PC-9 (cell line): ENCODE results near the gene FGF13. TPM values are rescaled to one million over a fixed set of nuclear protein-coding genes. Genes with fewer than 3 reads are reported as not detected.

Experiments used
- Bru-seq: library from RNA; stranded (reverse); fragments of 400-500 nt; gene quantifications from one replicate; lab custom pipeline; 2021; lab: Mats Ljungman, UMichigan
- BruChase-seq, 2 experiments: library from RNA; stranded (reverse); fragments of 400-500 nt; gene quantifications; one replicate each; lab custom pipeline; 2021; lab: Mats Ljungman, UMichigan
- BruUV-seq: library from RNA; stranded (reverse); fragments of 400-500 nt; replicated peaks from 2 replicates; lab custom pipeline; 2021; lab: Mats Ljungman, UMichigan
- CTCF ChIA-PET: fragments of 300-600 bp; sonication (Branson Sonifier 250); formaldehyde crosslinking; loops from one replicate; lab custom pipeline; 2022; ENCODE audit warnings: antibody characterized with exemption; lab: Charles Lee
- POLR2A ChIA-PET: fragments of 300-600 bp; sonication (Branson Sonifier 250); formaldehyde crosslinking; loops from one replicate; lab custom pipeline; 2022; ENCODE audit warnings: antibody characterized with exemption; ENCODE audit not compliant: unreplicated experiment; lab: Charles Lee
- DNase-seq, 2 experiments: peaks; one replicate each; pipeline versions ENCODE4 v3.0.0 to v3.0.0-alpha.2; 2015 to 2022; ENCODE audit warnings: mixed read lengths in 1 of 2
- H2AFZ ChIP-seq: fragments of 200-600 bp; sonication (generic); 2 replicates; pipeline ENCODE4 v1.8.1; 2017; ENCODE audit warnings: antibody characterized with exemption
- H3F3A ChIP-seq: fragments of 200-600 bp; sonication (generic); 2 replicates; pipeline ENCODE4 v1.8.1; 2017; ENCODE audit warnings: antibody characterized with exemption, mild to moderate bottlenecking, low read depth; ENCODE audit not compliant: insufficient read depth
- H3K27ac ChIP-seq: fragments of 200-600 bp; sonication (generic); 2 replicates; pipeline ENCODE4 v1.6.1; 2016; ENCODE audit warnings: mixed run types
- H3K27me3 ChIP-seq: fragments of 200-600 bp; sonication (generic); 2 replicates; pipeline ENCODE4 v1.6.1; 2016; ENCODE audit warnings: low read depth, mixed run types; ENCODE audit not compliant: insufficient read depth
- H3K36me3 ChIP-seq: fragments of 200-600 bp; sonication (generic); 2 replicates; pipeline ENCODE4 v1.6.1; 2016; ENCODE audit warnings: low read depth, mixed run types
- H3K4me1 ChIP-seq: fragments of 200-600 bp; sonication (generic); replicated peaks from 2 replicates; pipeline ENCODE4 v1.6.1; 2016; ENCODE audit warnings: mixed run types; ENCODE audit not compliant: insufficient read depth
- H3K4me2 ChIP-seq: fragments of 200-600 bp; sonication (generic); 2 replicates; pipeline ENCODE4 v1.6.1; 2017; ENCODE audit warnings: mixed run types
- H3K4me3 ChIP-seq: fragments of 200-600 bp; sonication (generic); 2 replicates; pipeline ENCODE4 v1.6.1; 2016; ENCODE audit warnings: mixed run types
- H3K79me2 ChIP-seq: fragments of 200-600 bp; sonication (generic); 2 replicates; pipeline ENCODE4 v1.6.1; 2017; ENCODE audit warnings: low read depth, mixed run types
- H3K9me2 ChIP-seq: fragments of 200-600 bp; sonication (generic); 2 replicates; pipeline ENCODE4 v1.8.1; 2017; ENCODE audit warnings: mild to moderate bottlenecking; ENCODE audit not compliant: insufficient read depth
- H3K9me3 ChIP-seq: fragments of 200-600 bp; sonication (generic); 2 replicates; pipeline ENCODE4 v1.8.1; 2016; ENCODE audit warnings: low read depth; ENCODE audit not compliant: insufficient read depth
- H4K20me1 ChIP-seq: fragments of 200-600 bp; sonication (generic); 2 replicates; pipeline ENCODE4 v1.8.1; 2017; ENCODE audit not compliant: insufficient read depth
- EZH2 ChIP-seq: fragments of 200-600 bp; sonication (generic); IDR thresholded peaks from 2 replicates; pipeline ENCODE4 v1.8.0; 2017; ENCODE audit warnings: antibody characterized with exemption, low read depth
- intact Hi-C: fragments of 100-400 bp; cut with micrococcal nuclease; formaldehyde crosslinking; loops from one replicate; pipeline ENCODE4 v1.10.0; 2022; ENCODE audit not compliant: unreplicated experiment
- long read RNA-seq: library from polyadenylated mRNA; stranded (forward); transcript quantifications from one replicate; pipeline ENCODE4 v2.0.0, GENCODE V29; 2022
- total RNA-seq: library from RNA; stranded (reverse); gene quantifications from 2 replicates; pipeline ENCODE4 v1.2.3, GENCODE V29; 2021
- TF ChIP-seq, protein P1 (sequence below): fragments of 200-600 bp; sonication (generic); conservative IDR thresholded peaks from 2 replicates; pipeline ENCODE4 v1.6.1; 2017; ENCODE audit warnings: mixed run types, antibody characterized with exemption, mild to moderate bottlenecking, moderate library complexity

The FGF13 gene
- 0.50 and 0.90 TPM in 2 replicates for total RNA-seq
- percentile 17 among the genes with signal in this experiment for Bru-seq, nascent RNA
- BruChase-seq, experiment 1, labeled RNA remaining after a 2-hour chase, result percentile 24 among the genes with signal in this experiment
- percentile 14 among the genes with signal in this experiment for BruChase-seq, experiment 2, labeled RNA remaining after a 6-hour chase
- long read RNA-seq, partial matches to known transcripts, result 2 of 2 reads
- long read RNA-seq, other reads (novel, unspliced or antisense), result 0 of 2 reads

DNA sequence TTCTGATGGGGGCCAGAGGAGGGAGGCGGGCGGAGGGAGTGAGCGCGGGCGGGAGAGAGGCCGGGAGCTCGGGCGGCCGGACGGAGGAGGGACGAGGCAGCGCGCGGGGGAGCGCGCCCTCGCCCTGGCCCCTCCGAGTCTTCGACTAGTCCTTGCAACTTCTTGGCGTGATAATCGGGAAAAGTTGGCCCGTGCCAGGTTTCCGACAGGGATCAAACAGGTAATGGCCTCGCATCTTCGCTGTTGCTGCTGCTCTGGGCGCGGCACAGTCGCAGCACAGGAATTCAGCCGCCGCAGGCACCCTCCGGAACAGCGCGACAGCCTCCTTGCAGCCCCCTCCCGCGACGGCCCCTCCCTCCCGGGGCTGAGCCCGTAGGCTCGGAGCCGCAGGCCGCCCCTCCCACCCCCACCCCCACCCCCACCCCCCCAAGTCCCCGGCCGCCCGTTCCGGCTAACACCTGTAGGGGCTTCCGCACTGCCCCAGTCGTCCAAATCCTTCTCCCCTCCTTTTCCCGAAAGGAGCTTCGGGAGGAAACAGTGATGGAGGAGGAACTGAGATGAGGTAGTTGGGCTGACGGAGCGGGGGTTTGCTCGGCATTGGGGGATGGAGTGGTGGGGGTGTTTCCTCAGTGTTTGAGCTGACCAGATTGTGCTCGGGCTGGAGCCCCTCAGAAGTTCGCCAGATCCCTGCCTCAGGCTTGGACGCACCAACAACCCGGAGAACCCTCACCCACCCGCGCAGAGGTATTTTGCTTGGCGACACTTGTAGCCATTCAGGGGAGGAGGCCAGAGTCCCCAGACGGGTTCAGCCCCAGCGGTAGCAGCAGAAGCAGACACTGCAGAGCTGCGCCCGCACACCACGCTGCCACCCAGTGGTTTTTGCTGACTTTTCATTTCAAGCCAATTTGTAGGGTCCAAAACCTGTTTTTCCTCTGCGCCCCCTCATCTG is at the start of gene FGF13:
TSS of gene FGF13 (minus strand) at position 319 of the 949 bp plus-strand sequence. CDS start 714 bp downstream, outside the sequence.
- intact Hi-C loops, result no loop called here
- H3K79me2 ChIP-seq, result no peaks in the 10 kb centered on the region
- H3K27ac ChIP-seq, result no peak within 1 kb of the TSS
- no peak for DNase-seq
- no peak within 1 kb of the TSS for H3K4me2 ChIP-seq
- CTCF ChIA-PET, result no interaction called here
- no peaks in the 10 kb centered on the region for H3K36me3 ChIP-seq
- H3K4me3 ChIP-seq, result no peak within 1 kb of the TSS
- no peaks in the 10 kb centered on the region for H3F3A ChIP-seq
- H3K9me2 ChIP-seq, result no peaks in the 10 kb centered on the region
- H3K27me3 ChIP-seq, result no peaks in the 10 kb centered on the region
- no peak for TF ChIP-seq EZH2
- no peaks in the 10 kb centered on the region for H4K20me1 ChIP-seq
- no peak within 1 kb of the TSS for H2AFZ ChIP-seq
- BruUV-seq, result no TSS peak
- H3K4me1 ChIP-seq, result no peaks in the 10 kb centered on the region
- POLR2A ChIA-PET, result no interaction called here
- no peaks in the 10 kb centered on the region for H3K9me3 ChIP-seq

DNA sequence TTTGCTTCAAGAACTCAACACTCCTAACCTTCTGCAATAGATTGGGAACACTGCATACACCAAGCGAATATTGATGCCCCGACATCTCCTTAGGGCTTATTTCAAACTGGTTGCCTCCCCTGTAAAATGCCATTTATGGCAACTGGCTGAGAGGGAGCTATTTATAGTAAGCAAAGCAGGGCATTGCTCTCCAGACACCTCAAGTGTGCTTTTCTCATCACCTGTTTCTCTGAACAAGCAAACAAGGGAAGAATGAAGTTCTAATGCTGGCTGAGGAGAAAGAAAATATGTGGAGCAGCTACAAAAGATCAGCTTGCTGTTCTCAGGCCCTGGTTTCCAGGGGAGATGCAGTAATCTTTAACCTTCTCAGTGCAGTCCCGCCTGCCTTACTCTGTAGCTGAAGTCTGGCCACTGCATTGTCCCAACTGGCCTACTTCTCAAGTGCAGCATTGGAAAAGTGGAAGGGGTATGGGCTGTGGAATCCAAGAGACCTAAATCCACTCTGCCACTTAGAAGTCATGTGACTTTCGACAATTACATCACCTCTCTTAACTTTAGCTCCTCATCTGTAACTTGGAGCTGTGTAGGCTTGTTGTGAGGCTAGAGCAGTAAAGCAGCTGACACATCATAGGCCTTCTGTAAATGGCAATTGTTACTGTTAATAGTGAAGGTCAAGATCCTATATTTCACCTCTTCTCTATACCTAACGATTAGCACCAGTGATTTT is 47.9 kb upstream of the FGF13 start:
- TF ChIP-seq, protein P1, sequence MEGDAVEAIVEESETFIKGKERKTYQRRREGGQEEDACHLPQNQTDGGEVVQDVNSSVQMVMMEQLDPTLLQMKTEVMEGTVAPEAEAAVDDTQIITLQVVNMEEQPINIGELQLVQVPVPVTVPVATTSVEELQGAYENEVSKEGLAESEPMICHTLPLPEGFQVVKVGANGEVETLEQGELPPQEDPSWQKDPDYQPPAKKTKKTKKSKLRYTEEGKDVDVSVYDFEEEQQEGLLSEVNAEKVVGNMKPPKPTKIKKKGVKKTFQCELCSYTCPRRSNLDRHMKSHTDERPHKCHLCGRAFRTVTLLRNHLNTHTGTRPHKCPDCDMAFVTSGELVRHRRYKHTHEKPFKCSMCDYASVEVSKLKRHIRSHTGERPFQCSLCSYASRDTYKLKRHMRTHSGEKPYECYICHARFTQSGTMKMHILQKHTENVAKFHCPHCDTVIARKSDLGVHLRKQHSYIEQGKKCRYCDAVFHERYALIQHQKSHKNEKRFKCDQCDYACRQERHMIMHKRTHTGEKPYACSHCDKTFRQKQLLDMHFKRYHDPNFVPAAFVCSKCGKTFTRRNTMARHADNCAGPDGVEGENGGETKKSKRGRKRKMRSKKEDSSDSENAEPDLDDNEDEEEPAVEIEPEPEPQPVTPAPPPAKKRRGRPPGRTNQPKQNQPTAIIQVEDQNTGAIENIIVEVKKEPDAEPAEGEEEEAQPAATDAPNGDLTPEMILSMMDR, result no peak
- TF ChIP-seq EZH2, result no peak
- Histone ChIP-seq H3K27ac (no peak overlapping the region), H2AFZ (no peak overlapping the region), H3F3A (no peaks in the 10 kb centered on the region), H3K79me2 (no peaks in the 10 kb centered on the region), H3K9me3 (no peaks in the 10 kb centered on the region), H3K4me3 (no peak overlapping the region), H4K20me1 (no peaks in the 10 kb centered on the region), H3K4me1 (no peaks in the 10 kb centered on the region), H3K27me3 (peaks cover 8% of the 10 kb centered on the region), H3K9me2 (no peaks in the 10 kb centered on the region), H3K4me2 (no peak overlapping the region), H3K36me3 (no peaks in the 10 kb centered on the region)
- POLR2A ChIA-PET, result no interaction called here
- CTCF ChIA-PET, result no interaction called here
- intact Hi-C loops, result no loop called here
- no TSS peak for BruUV-seq
- DNase-seq, result no peak

DNA sequence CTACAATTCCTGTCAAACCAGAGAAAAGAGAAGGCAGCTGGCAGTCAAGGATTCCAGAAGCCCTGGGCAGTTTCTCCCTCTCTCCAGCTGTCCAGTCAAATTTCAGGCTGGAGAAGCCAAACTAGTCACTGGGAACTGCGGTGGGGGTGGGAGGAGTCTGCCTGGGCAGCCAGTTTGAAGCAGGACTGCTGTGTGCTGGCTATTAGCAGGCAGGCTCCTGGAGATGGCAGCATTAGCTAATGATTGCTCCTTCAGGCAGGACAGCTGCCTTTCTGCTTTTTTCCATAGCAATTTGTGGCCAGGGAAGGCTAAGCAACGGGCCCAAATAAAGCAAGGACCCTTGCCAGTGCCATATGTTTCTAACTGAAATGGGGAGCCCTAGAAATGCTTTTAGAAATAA is 44.7 kb upstream of the FGF13 start:
- DNase-seq, result no peak
- Histone ChIP-seq H4K20me1 (no peaks in the 10 kb centered on the region), H3K36me3 (no peaks in the 10 kb centered on the region), H3K9me2 (no peaks in the 10 kb centered on the region), H3F3A (no peaks in the 10 kb centered on the region), H3K4me2 (no peak overlapping the region), H3K79me2 (no peaks in the 10 kb centered on the region), H2AFZ (no peak overlapping the region), H3K27me3 (peaks cover 8% of the 10 kb centered on the region), H3K9me3 (no peaks in the 10 kb centered on the region), H3K4me1 (no peaks in the 10 kb centered on the region), H3K27ac (no peak overlapping the region), H3K4me3 (no peak overlapping the region)
- TF ChIP-seq, protein P1, result 0 out of 2 replicates have a peak, but pooled peaks have one; percentile 29
- TF ChIP-seq EZH2, result no peak
- intact Hi-C loops, result no loop called here
- ChIA-PET POLR2A (no interaction called here), CTCF (no interaction called here)
- no TSS peak for BruUV-seq
